Superior temporal gyrus (tissue), 1 donor: ENCODE measurements around the gene ANXA6.
"Not testable (repeated sequence)": the region's sequence is repeated elsewhere in the genome, so short reads cannot be mapped to it uniquely, and the experiment has no call there.

ENCODE experiments used
- DNase-seq: peaks from one replicate; pipeline ENCODE4 v3.0.0-alpha.2; 2016; ENCODE audit errors: extremely low spot score

Gene ANXA6

DNA sequence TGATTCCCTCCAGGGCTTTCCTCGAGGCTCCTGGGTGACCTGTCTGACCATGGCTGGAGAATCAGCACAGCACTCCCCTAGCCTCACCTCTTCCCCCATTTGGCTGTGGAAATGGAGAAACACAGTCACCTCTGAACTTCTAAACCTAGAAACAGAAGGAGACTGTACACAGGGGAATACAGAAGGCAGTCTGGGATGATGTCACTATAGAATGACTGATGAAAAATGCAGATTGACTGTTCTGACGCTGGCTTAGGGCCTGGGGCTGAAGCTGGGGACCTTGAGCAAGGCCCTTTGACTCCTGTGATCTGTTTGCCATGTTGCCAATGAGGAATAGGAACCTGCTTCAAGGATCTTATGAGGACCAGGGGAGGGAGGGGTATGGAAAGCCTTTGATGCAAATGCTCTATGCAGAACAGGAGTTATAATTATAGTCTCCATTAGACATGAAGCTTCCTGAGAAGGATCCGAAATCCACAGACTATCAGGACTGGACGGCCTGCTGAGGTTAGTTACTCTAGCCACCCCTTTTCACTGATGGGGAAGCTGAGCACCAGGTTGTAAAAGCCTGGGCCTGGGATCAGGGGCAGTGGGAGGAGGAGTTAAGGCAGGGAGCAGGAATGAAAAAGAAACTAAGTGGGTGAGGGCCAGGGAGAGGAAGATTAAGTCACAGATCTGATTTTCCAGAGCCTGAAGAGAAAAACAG, 24.4 kb upstream of the ANXA6 start:
- DNase-seq, result no peak

DNA sequence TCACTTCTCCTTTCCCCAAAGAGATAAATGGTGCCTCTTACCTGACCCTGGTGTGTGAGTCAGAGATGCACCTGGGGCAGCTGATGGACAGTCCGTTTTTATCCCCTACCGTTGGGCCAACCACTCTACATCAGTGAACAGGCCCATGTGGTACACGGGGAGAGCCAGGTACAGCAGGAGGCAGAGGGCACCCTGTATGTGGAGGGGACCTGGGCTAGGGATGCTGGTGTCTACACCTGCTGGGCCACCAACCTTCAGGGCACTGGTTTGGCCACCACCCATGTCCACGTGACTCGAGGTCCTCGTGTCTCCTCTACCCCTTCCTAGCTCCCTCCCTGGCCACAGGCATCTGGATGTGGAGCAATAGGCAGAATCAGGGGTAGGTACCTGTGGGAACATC, 22.7 kb upstream of the ANXA6 start:
- no peak for DNase-seq

DNA sequence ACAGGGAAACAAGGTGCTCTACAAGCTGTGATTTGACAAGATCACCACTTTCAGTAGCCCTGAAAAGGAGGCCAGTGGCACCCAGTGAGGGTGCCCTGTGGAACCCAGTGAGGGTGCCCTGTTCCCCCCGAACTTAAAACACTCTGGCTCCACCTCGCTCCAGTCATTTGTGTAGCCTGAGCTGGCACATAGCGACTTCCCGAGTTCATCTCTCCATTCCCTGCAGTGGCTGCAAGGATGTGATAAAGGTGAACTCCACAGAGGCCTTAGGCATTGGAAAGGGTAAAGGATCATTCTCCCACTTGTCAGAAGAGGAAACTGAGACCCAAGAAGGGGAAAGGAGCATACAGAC, 21.9 kb upstream of the ANXA6 start:
- no peak for DNase-seq

DNA sequence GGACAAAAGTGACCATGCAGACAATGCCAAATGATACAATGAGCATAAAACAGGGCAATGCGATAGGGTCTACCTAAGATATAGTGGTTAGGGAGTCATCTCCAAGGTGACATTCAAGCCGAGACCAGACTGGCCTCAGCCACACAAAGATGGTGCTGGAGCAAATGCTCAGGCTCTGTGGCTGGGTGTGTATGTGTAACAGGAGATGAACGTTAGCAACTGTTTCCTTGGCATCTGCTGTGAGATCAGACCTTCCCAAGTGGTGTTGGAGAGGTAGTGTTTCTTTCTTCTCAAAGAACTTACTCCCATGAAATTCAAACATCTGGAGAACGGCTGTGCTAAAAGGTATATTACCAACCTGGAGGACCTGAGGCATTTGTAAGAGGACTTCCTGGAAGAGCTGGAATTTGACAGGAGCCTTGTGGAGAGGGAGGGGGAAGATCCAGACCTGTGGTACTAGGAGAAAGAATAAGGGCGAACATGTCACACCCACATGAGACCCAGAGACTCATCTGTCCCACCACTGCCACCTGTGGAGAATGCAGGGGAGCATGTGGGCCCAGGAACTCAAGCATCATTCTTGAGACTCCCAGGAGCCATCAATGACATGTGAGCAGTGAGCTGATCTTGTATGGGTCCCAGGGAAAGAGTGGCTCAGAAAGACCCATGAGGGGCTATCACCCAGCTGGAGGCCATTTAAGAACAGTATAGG, 21.4 kb upstream of the ANXA6 start:
- DNase-seq, result no peak

DNA sequence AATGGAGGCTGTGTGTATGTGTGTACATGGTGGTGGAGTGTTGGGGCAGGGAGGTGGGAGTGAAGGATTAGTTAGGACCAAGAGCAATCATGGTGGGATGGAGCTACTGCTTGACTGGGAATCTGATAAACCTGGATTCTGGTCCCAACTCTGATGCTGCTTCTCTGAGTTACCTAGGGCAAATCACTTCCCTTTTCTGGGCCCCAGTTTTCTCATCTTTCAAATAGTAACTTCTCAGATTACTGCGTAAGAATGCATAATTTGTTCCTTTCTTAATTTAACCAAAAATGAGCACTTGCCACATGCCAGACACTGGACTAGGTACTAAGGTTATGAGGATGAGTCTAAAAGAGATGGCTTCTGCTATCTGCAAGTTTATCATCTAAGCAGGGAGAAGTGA, 20.8 kb upstream of the ANXA6 start:
- no peak for DNase-seq

DNA sequence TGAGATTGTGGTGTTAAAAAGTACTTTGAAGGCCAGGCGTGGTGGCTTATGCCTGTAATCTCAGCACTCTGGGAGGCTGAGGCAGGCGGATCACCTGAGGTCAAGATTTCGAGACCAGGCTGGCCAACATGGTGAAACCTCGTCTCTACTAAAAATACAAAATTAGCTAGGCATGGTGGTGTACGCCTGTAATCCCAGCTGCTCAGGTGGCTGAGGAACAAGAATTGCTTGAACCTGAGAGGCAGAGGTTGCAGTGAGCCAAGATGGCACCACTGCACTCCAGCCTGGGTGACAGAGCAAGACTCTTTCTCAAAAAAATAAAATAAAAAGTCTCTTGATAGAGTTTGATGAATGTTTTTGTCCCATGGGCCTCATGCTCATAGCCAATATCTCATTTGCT, 18.7 kb upstream of the ANXA6 start:
- DNase-seq, result not testable (repeated sequence)

DNA sequence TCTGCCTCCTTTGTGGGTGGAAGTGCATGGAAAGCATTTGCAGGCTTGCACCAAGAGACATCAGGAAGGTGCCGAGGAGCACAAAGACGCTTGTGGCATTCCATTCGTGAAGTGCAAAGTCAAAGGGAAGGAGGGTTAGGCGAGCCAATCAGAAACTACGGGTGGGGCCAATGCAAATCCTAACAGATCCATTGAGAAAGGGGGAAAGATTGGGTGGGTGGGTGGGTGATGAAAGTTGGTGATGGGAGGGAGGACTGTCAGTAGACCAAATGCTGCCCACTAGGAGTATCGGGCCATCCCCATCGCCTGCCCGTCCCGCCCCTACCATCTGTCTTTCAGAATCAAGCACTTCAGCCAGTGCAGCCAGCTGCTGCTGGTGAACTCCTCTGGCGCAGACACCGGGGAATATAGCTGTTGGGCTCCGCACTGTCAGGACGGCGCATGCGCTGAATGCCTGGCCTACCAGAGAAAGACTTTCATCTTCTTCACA, 17.1 kb upstream of the ANXA6 start:
- no peak for DNase-seq

DNA sequence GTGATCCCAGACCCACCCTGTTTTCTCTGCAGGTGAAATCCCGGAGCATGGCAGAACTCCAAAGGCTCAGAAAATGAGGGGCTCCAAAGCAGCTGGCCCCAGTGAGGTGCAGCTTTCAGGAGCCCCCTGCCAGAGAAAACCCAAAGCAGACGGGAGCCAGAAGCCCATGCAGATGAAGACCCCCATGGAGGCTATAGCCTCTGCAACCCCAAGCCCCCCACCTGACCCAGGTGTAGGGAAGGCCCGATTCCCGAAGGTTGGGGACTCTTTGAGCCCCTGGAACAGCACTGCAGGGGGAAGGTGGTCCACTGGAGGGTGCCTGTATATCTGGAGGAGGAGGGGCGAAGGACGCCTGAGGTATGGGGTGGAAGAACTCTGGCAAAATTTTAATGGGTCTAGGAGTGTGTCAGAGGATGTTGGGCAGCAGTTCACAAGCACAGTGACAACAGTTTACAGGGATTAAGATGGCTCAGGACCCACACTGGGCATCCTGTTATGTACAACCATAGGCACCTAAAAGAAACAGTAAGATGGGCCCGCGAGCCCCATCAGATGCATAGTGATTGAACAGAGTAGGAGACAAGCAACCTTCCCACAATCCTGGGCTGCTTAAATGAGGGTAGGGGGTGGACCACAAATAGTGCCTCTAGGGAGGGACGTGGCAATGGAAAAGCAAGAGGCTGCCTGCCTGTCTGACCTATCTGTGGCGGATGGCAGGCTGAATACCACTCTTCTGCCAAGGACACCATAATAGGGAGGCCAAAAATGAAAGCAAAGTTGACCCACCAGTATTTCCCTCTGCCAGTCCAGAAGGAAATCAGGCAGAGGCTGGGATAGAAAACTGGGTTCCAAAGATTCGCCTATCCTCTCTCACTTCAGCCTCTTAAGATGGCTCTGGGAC, 16.4 kb upstream of the ANXA6 start:
- no peak for DNase-seq

DNA sequence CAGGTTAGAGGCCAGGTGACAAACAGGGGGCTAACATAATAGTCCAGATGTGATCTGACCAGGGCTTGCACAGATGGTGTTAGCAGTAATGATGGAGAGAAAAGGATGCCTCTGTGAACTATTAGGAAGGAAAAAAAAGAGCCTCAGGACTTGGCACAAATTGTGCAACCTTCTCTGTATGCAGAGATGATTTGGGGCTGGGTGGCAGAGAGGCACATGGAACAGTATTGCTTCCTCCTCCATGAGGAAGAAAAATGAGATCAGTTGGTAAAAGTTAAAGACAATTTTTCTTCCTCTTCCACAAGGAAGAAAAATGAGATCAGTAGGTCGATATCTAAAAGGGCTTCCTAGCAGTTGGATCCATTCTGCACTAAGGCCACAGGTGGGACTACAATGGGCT, 13.9 kb upstream of the ANXA6 start:
- DNase-seq, result no peak

DNA sequence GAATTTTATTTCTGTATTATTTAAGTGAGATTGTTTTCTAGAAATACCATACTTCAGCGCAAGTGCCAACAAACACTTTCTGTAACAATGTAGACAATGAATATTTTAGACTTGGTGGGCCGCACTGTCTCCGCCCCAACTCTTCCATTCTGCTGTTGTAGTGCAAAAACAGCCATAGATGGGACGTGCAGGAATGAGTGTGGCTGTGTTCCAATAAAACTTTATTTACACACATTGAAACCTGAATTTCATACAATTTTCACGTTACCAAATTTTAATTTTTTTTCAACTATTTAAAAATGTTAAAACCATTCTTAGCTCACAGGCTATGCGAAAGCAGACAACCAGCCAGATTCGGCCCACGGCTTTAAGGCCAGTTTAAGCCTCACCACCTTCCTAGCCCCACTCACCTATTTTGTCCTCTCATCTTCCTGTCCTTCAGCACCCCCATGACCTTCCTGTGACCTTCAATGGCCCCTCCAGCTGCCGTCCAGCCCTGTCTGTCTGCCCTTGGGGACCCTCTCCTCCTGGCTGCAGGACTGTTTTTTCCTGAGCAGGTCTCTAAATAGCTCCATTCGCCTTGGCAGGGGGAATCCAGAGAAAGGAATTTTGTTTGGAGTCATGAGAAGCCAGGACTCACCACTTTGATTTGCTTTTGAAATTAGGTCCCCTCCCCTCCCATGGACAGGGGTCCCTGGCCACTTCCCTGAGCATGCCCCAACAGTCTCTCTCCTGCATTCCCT, 11.2 kb upstream of the ANXA6 start:
- no peak for DNase-seq

DNA sequence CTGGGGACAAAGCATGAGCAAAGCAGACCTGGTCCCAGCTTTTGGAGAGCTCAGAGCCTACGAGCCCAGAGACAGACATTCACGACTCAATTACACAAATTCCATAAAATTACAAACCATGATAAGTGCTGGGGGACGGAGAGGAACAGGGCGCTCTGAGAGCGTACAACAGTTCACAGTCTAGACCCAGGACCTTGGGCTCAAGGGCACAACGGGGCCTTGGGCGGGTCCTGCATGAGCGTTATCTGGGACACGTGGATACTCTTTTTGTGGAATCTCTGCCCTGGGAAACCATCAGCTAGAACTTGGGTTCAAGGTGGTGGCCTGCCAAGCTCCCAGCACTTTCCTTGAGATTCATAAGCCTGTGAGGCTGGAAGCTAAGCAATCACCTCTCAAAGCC, 9.4 kb upstream of the ANXA6 start:
- DNase-seq, result no peak

DNA sequence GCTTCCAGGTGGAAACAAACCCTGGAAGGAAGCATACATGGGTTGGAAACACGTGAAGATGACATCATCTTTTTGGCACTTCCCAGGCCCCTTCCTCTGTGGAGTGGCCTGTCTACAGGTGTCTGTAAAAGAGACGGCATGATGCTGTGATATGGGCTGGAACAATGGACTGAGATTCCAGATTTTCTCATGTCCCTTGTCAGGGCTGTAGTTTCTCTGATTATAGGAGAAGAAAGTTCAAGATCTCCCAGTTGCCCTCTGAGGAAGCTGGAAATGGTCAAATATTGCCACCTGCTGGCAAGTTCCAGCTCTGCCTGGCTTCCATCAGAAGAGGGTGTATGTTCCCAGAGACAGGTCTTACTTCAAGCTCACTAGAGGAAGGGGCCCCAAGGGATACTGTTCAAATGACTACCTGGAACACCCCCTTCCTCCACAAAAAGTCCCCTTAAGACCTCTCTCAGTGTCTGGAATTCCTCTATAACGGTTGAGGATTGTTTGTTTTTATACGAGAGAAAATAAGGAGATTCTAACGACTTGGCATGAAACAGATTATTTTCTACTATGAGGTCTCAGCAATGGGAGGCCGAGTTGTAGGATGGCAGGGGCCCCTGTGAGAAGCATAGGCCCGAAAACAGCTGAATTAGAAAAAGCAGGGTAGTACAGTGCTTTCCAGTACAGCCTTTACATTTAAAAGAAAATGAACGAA, 7.3 kb upstream of the ANXA6 start:
- DNase-seq, result peak; percentile 91

DNA sequence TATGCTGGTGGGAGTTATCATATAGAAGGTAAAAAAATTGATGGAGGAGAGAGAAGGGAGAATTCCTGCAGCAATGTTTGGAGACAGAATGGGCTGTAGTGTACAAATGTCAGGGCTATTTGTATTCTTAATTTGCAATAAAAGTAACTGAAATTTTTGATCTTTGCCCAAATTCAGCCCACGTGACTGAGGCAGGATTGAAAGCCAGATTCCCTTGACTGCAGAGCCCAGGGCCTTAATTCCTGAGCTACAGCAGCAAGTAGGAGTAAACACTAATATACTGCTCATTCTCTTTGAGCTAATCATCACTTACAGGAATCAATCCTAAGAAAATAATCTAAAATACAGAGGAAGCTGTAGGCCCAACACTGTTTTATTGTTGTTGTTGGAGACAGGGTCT, 5.2 kb upstream of the ANXA6 start:
- no peak for DNase-seq

DNA sequence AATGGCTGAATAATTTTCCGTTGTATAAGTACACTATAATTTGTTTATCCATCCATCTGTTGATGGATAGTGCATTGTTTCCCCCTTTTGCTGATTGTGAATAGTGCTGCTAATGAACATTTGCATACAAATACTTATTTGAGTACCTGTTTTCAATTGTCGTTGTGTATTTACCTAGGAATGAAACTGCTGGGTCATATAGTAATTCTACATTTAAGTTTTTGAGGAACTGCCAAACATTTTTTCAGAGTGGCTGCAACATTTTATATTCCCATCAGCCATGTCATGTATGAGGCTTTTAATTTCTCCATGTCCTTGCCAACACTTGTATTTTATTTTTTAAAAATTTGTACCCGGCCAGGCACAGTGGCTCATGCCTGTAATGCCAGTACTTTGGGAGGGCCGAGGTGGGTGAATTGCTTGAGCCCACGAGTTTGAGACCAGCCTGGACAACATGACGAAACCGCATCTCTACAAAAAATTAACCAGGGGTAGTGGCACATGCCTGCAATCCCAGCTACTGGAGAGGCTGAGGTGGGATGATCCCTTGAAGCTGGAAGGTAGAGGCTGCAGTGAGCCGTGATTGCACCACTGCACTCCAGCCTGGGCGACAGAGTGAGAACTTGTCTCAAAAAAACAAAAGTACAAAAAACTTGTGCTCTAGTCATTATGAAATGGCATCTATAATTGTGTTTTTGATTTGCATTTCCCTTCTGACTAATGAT, 2.2 kb upstream of the ANXA6 start:
- no peak for DNase-seq

DNA sequence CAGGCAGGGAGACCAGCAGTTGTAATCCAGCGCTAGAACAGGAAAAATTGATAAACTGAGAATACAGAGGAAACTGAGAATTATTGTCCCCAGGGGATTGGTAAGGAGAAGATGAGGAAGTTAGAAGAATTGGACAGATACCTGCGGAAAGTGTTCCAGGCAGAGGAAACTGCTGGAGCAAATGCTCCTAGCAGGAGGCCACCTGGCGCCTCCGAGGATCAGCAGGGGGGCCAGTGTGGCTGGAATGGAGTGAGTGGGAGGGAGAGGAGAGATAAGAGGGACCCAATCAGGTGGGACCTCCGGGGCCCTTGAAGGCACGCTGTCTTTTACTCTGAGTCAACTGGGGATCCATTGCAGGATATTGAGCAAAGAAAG, 695 bp upstream of the ANXA6 start:
- DNase-seq, result peak; percentile 40

DNA sequence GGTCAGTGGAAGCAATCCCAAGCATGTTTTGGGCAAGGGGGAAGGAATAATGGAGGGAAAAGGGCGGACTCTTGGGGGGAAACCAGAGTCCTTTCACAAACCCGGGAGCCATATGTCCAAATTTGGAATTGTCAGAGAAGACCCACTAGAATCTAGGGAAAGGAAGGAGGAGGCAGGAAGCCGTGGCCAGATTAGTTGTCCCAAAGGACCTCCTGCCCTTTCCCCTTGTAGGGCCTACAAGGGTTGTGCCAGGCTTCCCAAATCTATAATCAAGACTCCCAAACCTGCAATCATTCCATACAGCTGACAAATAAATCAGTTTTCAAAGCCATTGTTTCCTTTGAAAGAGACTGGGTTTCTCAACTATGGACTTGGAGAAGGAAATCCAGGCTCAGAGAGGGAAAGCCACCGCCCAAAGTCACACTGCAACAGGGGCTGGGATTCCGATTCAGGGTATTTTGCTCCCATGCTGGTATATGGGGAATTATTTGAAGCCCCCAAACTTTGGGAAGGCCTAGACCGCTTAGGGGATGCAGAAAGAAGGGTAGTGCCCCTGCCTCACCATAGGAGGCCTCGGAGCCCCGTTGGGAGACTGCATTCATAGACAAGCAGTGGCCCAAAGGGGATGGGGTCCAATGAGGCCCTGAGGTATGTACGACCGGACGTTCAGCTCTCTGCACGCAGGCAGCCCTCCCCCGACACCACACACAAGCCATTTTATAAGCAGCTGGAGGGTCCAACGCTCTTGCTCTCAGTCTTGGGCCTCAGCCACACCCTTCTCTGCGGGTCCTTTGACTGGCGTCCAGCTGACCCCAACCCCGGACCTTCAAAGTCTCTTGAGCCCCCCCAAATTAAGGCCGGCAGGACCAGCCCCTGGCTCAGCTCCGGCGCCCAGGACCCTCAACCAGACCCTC, 815 bp downstream of the ANXA6 start:
- no peak for DNase-seq

DNA sequence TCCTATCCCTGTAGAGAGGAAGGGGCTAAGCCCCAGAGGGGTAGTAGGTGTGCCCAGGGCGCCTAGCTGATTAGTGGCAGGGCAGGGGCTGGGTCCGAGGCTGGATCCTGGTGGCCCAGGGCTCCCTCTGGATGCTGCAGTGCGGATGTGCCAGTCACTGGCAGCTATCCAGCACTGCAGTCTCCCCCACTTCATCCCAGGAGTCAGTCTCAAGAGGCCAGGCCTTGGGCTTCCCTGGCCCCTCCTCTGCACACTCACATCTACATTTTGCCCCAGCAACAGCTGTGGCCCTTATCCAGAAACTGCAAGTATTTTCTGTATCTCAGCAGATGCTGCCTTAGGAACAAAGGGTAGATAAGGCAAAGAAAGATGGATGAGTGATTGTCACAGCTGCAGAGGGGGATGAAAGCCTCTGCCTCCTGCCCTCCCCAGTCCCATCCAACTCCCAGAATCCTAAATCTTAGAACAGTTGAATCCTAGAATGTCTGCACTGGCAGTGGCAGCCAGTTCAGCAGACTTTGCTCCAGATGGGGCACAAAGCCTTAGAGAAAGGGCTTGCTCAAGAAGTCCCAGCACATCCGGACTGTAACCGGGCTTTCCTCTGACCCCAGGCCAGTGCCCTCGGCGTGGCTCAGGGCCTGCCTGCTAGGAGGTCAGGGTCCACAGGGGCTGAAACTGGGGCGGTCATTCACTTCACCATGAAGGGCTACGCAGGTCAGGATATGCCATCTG, 1.6 kb downstream of the ANXA6 start:
- no peak for DNase-seq

DNA sequence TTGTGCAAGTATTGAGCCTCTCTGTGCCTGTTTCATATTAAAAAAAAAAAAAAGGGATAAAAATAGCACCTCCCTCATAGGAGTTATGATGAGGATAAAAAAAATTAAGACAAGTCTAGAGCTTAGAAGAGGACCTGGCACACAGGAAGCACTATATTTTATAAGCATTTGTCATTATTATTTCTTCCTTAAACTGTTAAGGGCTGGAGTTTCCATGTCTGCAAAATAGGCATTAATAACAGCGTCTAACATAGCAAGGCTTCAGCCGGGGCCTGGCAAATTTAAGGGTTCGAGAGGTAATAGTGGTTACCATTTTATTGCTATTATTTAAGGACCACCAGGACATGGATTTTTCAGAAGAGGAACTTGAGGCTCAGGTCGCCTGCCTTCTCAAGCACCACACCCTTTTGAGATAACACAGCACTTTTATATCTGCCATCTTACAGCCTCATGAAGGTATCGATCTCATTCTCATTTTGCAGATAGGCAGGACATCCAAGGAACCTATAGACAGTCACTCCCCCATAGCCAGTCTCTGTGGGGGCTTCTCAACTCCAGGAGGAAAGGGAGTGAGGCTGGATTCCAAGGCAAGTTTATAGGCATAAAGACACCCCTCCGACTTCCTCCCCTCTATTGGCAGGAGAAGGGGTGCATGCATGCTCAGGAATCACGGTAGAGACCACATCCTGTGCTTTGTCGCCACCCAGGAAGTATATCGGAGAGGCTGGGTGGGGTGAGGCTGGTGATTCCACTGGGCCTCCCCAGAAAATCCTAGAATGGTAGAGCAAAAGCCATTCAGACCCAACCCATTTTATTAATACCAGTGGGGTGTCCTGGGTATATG, 2.4 kb downstream of the ANXA6 start:
- DNase-seq, result no peak
